ENCODE data around the gene FFAR2.
"Not testable (repeated sequence)": the region's sequence is repeated elsewhere in the genome, so short reads cannot be mapped to it uniquely, and the experiment has no call there.

The FFAR2 gene

DNA sequence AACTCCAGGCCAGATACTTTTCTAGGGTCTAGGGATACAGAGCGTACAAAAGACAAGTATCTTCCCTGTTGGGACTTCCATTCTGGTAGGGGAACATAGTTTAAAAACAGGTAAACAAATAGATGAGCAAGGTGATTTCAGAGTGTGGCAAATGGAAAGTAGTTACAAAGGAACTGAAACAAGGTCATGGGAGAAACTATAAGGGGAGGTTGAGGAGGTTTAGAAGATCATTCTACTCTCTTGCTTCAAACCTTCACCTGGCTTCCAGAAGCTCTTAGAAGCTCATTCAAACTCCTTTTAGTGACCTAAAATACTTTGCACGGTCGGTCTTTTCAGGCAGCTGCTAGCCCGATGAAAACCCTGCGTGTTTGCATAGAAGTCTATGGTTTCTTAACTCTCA lies 9.1 kb downstream of the FFAR2 start:
- Histone ChIP-seq H3K9ac (ENCODE audit: low read depth, low read length) (no peak overlapping the region), H3K9me3 (ENCODE audit: control insufficient read depth, insufficient read depth, low read length) (no peaks in the 10 kb centered on the region), H3K36me3 (ENCODE audit: insufficient read depth, low read length) (no peaks in the 10 kb centered on the region), H3K4me1 (ENCODE audit: insufficient read depth, low read length) (no peaks in the 10 kb centered on the region; the same call in 1 of the 2 replicates)

DNA sequence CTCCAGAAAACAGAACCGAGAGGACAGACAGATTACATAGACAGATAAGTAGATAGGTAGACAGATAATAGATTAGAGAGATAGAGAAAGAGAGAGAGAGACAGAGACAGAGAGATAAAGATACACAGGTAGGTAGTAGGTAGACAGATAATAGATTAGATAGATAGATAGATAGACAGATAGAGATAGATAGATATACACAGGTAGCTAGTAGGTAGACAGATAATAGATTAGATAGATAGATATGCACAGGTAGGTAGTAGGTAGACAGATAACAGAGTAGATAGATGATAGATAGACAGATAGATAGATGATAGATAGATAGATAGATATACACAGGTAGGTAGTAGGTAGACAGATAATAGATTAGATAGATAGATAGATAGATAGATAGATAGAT lies 10.1 kb downstream of the FFAR2 start:
- H3K9ac ChIP-seq (ENCODE audit: low read depth, low read length) = no peak overlapping the region
- H3K36me3 ChIP-seq (ENCODE audit: insufficient read depth, low read length) = no peaks in the 10 kb centered on the region
- no peaks in the 10 kb centered on the region; the same call in 1 of the 2 replicates for H3K4me1 ChIP-seq (ENCODE audit: insufficient read depth, low read length)
- no peaks in the 10 kb centered on the region for H3K9me3 ChIP-seq (ENCODE audit: control insufficient read depth, insufficient read depth, low read length)

DNA sequence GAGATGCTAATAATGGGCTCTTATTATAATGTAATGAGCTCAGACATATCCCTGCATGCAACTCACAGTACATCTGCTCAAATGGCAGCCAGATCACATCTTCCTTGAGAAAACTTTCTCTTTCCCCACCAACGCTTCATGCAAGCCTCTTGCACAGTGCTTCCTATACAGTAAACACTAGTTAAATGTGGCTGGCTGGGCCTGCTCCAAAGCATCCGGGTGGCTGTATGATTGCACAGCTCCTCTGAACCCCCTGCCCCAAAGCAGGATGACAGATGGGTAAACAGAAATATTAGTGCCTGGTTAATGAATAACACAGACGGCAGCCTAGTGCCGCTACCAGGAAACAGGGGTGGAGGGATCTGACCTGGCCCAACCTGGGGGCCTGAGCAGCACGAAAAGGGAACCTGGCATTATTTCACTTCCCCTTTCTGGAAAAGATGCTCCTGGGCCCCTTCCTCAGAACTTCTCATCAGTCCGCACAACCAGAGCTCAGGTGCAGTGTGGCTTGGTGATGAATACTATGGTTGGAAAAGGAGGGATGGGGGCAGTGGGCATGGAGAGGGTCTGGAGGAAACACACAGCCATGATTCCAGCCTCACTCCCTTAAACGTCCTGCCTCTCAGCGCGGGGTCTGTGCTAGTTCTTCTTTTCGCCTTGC lies 10.8 kb downstream of the FFAR2 start:
- Histone ChIP-seq H3K9ac (ENCODE audit: low read depth, low read length) (no peak overlapping the region), H3K4me1 (ENCODE audit: insufficient read depth, low read length) (no peaks in the 10 kb centered on the region; the same call in 1 of the 2 replicates), H3K9me3 (ENCODE audit: control insufficient read depth, insufficient read depth, low read length) (no peaks in the 10 kb centered on the region), H3K36me3 (ENCODE audit: insufficient read depth, low read length) (no peaks in the 10 kb centered on the region)

DNA sequence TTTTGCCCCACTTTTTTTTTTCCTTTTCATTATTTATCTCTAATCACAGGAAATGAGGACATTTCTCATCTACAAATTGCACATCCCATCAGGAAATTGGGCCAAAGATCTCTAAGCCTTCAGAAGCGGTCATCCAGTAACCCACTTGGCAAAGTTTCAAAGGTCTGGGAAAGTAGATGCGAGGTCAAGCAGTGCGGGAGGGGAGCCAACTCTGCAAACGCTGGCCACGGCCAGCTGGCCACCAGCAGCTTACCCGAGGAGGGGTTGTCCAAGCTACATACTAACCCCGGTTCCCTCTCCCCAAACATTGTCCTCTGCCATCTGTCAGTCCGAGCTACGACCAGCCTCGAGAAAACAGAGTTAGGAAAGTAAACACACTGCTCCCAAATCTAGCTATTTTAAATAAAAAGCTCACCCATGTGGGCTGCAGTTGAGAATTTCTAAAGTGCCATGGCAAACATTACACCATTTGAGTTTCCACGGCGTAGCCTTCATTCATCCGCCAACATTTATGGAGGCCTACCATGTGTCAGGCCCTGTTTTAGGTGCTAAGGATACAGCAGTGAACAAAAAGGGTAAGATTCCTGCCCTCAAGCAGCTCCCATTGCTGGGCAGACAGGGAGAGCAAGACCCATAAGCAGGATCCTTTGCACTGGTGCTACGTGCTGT lies 11.5 kb downstream of the FFAR2 start:
- Histone ChIP-seq H3K4me1 (ENCODE audit: insufficient read depth, low read length) (no peaks in the 10 kb centered on the region; the same call in 1 of the 2 replicates), H3K9me3 (ENCODE audit: control insufficient read depth, insufficient read depth, low read length) (no peaks in the 10 kb centered on the region), H3K36me3 (ENCODE audit: insufficient read depth, low read length) (no peaks in the 10 kb centered on the region), H3K9ac (ENCODE audit: low read depth, low read length) (no peak overlapping the region)

GRCh38 chr19:35460608-35461007 lies 12.6 kb downstream of the FFAR2 start:
- no peaks in the 10 kb centered on the region; the same call in 1 of the 2 replicates for H3K4me1 ChIP-seq (ENCODE audit: insufficient read depth, low read length)
- H3K9me3 ChIP-seq (ENCODE audit: control insufficient read depth, insufficient read depth, low read length) = no peaks in the 10 kb centered on the region
- H3K36me3 ChIP-seq (ENCODE audit: insufficient read depth, low read length) = no peaks in the 10 kb centered on the region
- no peak overlapping the region for H3K9ac ChIP-seq (ENCODE audit: low read depth, low read length)

DNA sequence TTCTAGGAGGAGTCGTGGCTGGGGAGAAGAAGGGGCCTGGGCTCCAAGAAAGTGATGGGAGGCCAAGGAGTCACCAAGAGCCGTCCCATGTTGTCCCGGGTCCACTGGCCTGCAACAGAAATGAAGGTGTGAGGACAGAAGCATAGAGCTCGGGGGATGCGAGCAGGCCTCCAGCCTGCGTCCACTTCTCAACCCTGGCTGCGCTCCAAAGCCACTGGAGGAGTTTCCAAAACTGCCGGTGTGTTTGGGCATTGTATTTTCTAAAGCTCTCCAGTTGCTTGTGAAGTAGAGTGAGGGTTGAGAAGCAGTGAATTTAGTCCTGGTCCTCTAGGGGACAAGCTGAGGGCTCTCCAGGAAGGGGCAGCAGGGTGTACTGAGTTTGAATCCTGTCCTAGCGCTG lies 13.0 kb downstream of the FFAR2 start:
- Histone ChIP-seq H3K9ac (ENCODE audit: low read depth, low read length) (no peak overlapping the region), H3K36me3 (ENCODE audit: insufficient read depth, low read length) (no peaks in the 10 kb centered on the region), H3K9me3 (ENCODE audit: control insufficient read depth, insufficient read depth, low read length) (no peaks in the 10 kb centered on the region), H3K4me1 (ENCODE audit: insufficient read depth, low read length) (no peaks in the 10 kb centered on the region; the same call in 1 of the 2 replicates)

DNA sequence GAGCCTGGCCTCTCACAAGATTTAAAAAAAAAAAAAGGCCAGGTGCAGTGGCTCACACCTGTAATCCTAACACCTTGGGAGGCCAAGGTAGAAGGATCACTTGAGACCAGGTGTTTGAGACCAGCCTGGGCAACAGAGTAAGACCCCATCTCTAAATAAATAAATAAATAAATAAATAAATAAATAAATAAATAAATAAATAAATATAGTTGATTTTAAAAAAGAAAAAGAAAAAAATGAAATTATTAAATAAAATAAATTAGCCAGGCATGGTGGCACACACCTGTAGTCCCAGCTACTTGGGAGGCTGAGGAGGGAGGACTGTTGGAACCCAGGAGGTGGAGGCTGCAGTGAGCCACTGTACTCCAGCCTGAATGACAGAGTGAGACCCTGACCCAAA lies 13.7 kb downstream of the FFAR2 start:
- not testable (repeated sequence) for H3K36me3 ChIP-seq (ENCODE audit: insufficient read depth, low read length); H3K4me1 ChIP-seq (ENCODE audit: insufficient read depth, low read length); H3K9ac ChIP-seq (ENCODE audit: low read depth, low read length); H3K9me3 ChIP-seq (ENCODE audit: control insufficient read depth, insufficient read depth, low read length)

- Histone ChIP-seq H3K4me1 (ENCODE audit: insufficient read depth, low read length) (no peaks in the 10 kb centered on the region; the same call in 1 of the 2 replicates), H3K9ac (ENCODE audit: low read depth, low read length) (no peak overlapping the region), H3K9me3 (ENCODE audit: control insufficient read depth, insufficient read depth, low read length) (no peaks in the 10 kb centered on the region), H3K36me3 (ENCODE audit: insufficient read depth, low read length) (no peaks in the 10 kb centered on the region)
Measured at GRCh38 chr19:35462476-35462953, 14.5 kb downstream of the FFAR2 start.

GRCh38 chr19:35462956-35463355 lies 14.9 kb downstream of the FFAR2 start:
- not testable (repeated sequence) for H3K36me3 ChIP-seq (ENCODE audit: insufficient read depth, low read length); H3K4me1 ChIP-seq (ENCODE audit: insufficient read depth, low read length); H3K9me3 ChIP-seq (ENCODE audit: control insufficient read depth, insufficient read depth, low read length); H3K9ac ChIP-seq (ENCODE audit: low read depth, low read length)

GRCh38 chr19:35466259-35466658 lies 18.2 kb downstream of the FFAR2 start:
- Histone ChIP-seq H3K9ac (ENCODE audit: low read depth, low read length) (no peak overlapping the region), H3K4me1 (ENCODE audit: insufficient read depth, low read length) (no peaks in the 10 kb centered on the region), H3K36me3 (ENCODE audit: insufficient read depth, low read length) (no peaks in the 10 kb centered on the region), H3K9me3 (ENCODE audit: control insufficient read depth, insufficient read depth, low read length) (no peaks in the 10 kb centered on the region)

GRCh38 chr19:35468637-35469036 lies 20.6 kb downstream of the FFAR2 start:
- H3K9ac ChIP-seq (ENCODE audit: low read depth, low read length) = no peak overlapping the region
- no peaks in the 10 kb centered on the region for H3K9me3 ChIP-seq (ENCODE audit: control insufficient read depth, insufficient read depth, low read length)
- no peaks in the 10 kb centered on the region for H3K36me3 ChIP-seq (ENCODE audit: insufficient read depth, low read length)
- H3K4me1 ChIP-seq (ENCODE audit: insufficient read depth, low read length) = no peaks in the 10 kb centered on the region

- H3K4me1 ChIP-seq (ENCODE audit: insufficient read depth, low read length) = no peaks in the 10 kb centered on the region
- H3K36me3 ChIP-seq (ENCODE audit: insufficient read depth, low read length) = no peaks in the 10 kb centered on the region
- H3K9ac ChIP-seq (ENCODE audit: low read depth, low read length) = no peak overlapping the region
- no peaks in the 10 kb centered on the region for H3K9me3 ChIP-seq (ENCODE audit: control insufficient read depth, insufficient read depth, low read length)
Measured at GRCh38 chr19:35470128-35470527, 22.1 kb downstream of the FFAR2 start.

DNA sequence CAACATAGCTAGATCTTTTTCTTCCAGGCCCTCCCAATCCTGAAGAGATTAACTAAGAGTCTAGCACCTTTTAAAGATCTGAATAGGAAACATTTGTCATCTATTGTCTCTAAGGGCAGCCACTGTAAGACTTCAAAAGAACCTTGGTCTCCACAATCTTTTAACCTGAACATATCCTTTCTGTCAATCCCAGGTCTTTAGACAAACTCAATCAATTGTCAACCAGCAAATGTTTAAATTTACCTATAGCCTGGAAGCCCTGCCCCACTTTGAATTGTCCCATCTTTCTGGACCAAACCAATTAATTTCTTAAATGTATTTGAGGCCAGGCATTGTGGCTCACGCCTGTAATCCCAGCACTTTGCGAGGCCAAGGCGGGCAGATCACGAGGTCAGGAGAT lies 23.0 kb downstream of the FFAR2 start:
- not testable (repeated sequence) for H3K9me3 ChIP-seq (ENCODE audit: control insufficient read depth, insufficient read depth, low read length); H3K36me3 ChIP-seq (ENCODE audit: insufficient read depth, low read length); H3K9ac ChIP-seq (ENCODE audit: low read depth, low read length); H3K4me1 ChIP-seq (ENCODE audit: insufficient read depth, low read length)

- no peaks in the 10 kb centered on the region for H3K36me3 ChIP-seq (ENCODE audit: insufficient read depth, low read length)
- no peaks in the 10 kb centered on the region for H3K4me1 ChIP-seq (ENCODE audit: insufficient read depth, low read length)
- no peak overlapping the region for H3K9ac ChIP-seq (ENCODE audit: low read depth, low read length)
- no peaks in the 10 kb centered on the region for H3K9me3 ChIP-seq (ENCODE audit: control insufficient read depth, insufficient read depth, low read length)
Measured at GRCh38 chr19:35471946-35472345, 23.9 kb downstream of the FFAR2 start.

GRCh38 chr19:35474104-35474503 lies 26.0 kb downstream of the FFAR2 start:
- no peaks in the 10 kb centered on the region for H3K9me3 ChIP-seq (ENCODE audit: control insufficient read depth, insufficient read depth, low read length)
- no peaks in the 10 kb centered on the region for H3K4me1 ChIP-seq (ENCODE audit: insufficient read depth, low read length)
- no peak overlapping the region for H3K9ac ChIP-seq (ENCODE audit: low read depth, low read length)
- H3K36me3 ChIP-seq (ENCODE audit: insufficient read depth, low read length) = no peaks in the 10 kb centered on the region
